ENCODE data around the gene GARNL3.

DNA sequence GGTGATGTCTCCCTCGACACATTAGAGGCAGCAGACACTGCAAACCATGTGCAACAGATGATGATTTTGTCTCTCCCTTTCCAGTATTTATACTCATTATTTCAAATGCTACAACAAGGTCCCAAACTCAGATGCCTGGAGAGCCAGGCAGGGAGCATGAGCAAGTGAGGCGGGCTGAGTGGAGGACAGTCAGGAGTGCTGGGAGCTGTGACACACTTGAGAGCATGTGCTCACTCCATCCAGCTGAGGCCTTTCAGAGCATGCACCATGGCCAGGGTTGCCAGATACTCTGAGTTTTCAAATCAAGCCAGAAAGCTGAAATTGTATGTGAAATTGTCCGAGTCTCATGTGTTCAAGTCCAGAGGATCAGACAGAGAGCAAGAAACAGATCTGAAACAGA is 76.6 kb downstream of the GARNL3 start:
- TF ChIP-seq, protein P1, sequence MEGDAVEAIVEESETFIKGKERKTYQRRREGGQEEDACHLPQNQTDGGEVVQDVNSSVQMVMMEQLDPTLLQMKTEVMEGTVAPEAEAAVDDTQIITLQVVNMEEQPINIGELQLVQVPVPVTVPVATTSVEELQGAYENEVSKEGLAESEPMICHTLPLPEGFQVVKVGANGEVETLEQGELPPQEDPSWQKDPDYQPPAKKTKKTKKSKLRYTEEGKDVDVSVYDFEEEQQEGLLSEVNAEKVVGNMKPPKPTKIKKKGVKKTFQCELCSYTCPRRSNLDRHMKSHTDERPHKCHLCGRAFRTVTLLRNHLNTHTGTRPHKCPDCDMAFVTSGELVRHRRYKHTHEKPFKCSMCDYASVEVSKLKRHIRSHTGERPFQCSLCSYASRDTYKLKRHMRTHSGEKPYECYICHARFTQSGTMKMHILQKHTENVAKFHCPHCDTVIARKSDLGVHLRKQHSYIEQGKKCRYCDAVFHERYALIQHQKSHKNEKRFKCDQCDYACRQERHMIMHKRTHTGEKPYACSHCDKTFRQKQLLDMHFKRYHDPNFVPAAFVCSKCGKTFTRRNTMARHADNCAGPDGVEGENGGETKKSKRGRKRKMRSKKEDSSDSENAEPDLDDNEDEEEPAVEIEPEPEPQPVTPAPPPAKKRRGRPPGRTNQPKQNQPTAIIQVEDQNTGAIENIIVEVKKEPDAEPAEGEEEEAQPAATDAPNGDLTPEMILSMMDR (IDR thresholded peaks at IDR 0.05), result no peak
- TF ChIP-seq EP300 (IDR thresholded peaks at IDR 0.05) (no peak), POLR2AphosphoS5 (IDR thresholded peaks at IDR 0.05) (no peak)

Measured in gastroesophageal sphincter (tissue), 3 donors.